ENCODE results near the gene NNT.

NNT gene

DNA sequence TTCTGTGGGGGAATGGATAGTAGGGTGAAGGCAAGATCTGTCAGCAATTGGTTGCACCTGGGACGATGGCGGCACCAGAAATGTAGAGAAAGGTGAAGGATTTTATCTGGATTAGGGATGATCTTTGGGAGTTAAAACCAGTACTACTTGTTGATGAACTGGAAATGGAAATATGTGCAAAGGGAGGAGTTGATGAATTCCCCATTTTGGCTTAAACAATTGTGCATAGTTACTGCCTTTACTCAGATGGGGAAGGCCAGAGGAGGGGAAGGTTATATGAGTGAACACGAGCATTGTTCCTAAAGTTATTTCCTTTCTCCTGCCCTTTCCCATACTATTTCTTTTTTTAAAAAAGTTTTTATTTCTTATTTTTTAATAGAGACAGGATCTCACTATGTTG is 19.1 kb downstream of the NNT start:
- Histone ChIP-seq H3K9me3 (ENCODE audit: control extremely low read depth in 1 of 5, control insufficient read depth in 4 of 5, insufficient read depth in 2 of 5, low read depth in 1 of 5, low read length in 4 of 5) (no peaks in the 10 kb centered on the region), H3K27me3 (replicated peaks in 2 of 5; ENCODE audit: control insufficient read depth in 4 of 5, insufficient read depth in 5 of 5, low read length in 4 of 5) (no peaks in the 10 kb centered on the region), H3K4me1 (ENCODE audit: control extremely low read depth in 1 of 4, control insufficient read depth in 4 of 4, insufficient read depth in 4 of 4, low read length in 3 of 4) (no peaks in the 10 kb centered on the region), H3K27ac (ENCODE audit: insufficient read depth in 1 of 2, low read depth in 1 of 2, low read length in 2 of 2, poor library complexity in 1 of 2, severe bottlenecking in 2 of 2) (no peak overlapping the region), H3K4me3 (ENCODE audit: control insufficient read depth in 1 of 7, extremely low read depth in 1 of 7, insufficient read depth in 4 of 7, low read depth in 2 of 7, low read length in 6 of 7) (no peak overlapping the region), H3K36me3 (ENCODE audit: control insufficient read depth in 4 of 4, insufficient read depth in 4 of 4, low read length in 3 of 4) (peaks cover 4 to 58% (median 30%) of the 10 kb centered on the region in 4 experiments)
- CTCF ChIA-PET = interaction anchor here (5.8 kb wide), 1 partner anchor 9 kb away, joined by 27 read pairs; no protein-coding TSS in a partner anchor
- DNase-seq = no peak
- 100% methylated on average over 2 of the region's 3 CpGs for WGBS (ENCODE audit: insufficient coverage)
- POLR2A ChIA-PET = no interaction called here

DNA sequence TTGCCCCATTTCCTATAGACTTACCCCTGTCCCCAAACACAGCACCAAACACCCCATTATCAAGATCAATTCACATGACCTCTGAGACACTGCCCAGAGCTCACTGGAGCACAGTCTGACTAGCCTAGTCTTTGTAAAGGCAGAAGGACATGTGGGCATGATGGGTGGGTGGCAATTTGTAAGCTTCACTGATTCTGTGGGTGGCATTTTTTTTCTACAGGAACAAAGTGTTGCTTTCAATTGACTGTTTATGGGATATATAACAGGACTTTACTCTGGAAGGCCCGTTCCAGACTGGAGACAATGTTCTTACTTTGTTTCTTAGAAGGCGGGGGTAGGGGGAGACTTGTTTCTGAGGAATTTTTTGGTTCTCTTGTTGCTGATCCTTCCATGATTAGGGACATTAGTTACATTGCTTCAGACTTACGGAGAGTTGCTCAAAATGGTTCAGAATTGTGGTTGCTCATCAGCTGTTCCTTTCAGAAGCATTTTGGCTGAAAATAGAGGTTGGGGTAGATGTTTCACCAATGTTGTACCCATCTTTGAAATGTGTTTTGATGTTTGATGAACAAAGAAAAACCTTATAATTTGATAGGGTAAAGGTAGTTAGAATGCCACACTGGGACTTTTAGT is 20.2 kb downstream of the NNT start:
- Histone ChIP-seq H3K27ac (ENCODE audit: insufficient read depth in 1 of 2, low read depth in 1 of 2, low read length in 2 of 2, poor library complexity in 1 of 2, severe bottlenecking in 2 of 2) (no peak overlapping the region), H3K27me3 (replicated peaks in 2 of 5; ENCODE audit: control insufficient read depth in 4 of 5, insufficient read depth in 5 of 5, low read length in 4 of 5) (no peaks in the 10 kb centered on the region), H3K4me3 (ENCODE audit: control insufficient read depth in 1 of 7, extremely low read depth in 1 of 7, insufficient read depth in 4 of 7, low read depth in 2 of 7, low read length in 6 of 7) (no peak overlapping the region), H3K36me3 (ENCODE audit: control insufficient read depth in 4 of 4, insufficient read depth in 4 of 4, low read length in 3 of 4) (peaks cover 2 to 60% (median 23%) of the 10 kb centered on the region in 4 experiments), H3K9me3 (ENCODE audit: control extremely low read depth in 1 of 5, control insufficient read depth in 4 of 5, insufficient read depth in 2 of 5, low read depth in 1 of 5, low read length in 4 of 5) (no peaks in the 10 kb centered on the region), H3K4me1 (ENCODE audit: control extremely low read depth in 1 of 4, control insufficient read depth in 4 of 4, insufficient read depth in 4 of 4, low read length in 3 of 4) (no peaks in the 10 kb centered on the region)
- WGBS (ENCODE audit: insufficient coverage) = 100% methylated on average over 3 of the region's 3 CpGs
- ChIA-PET CTCF (interaction anchor here (0.8 to 5.8 kb wide), 3 partner anchors 8 to 23 kb away, joined by 3 to 27 read pairs (median 3); no protein-coding TSS in a partner anchor), POLR2A (no interaction called here)
- DNase-seq = no peak

DNA sequence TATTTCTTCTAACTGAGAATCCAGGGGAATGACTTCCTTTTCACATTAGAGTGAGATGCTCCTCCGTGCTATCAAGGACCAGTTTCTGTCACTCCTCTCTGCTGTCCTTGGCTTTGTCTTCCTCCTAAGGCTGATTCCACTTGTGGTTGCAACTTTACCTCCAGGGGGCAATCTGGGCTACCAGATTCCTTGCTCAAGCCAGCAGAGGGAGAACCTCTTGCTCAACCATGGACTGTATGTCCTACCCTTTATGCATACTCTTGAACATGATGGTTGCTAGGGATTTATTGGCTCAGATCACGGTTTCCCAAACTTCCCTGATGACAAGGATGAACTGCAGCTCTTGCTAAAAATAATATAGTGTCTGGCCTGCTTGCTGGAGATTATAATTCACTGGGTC is 24.0 kb downstream of the NNT start:
- Histone ChIP-seq H3K9me3 (ENCODE audit: control extremely low read depth in 1 of 5, control insufficient read depth in 4 of 5, insufficient read depth in 2 of 5, low read depth in 1 of 5, low read length in 4 of 5) (no peaks in the 10 kb centered on the region), H3K36me3 (ENCODE audit: control insufficient read depth in 4 of 4, insufficient read depth in 4 of 4, low read length in 3 of 4) (peaks cover 2 to 51% (median 15%) of the 10 kb centered on the region in 4 experiments), H3K4me3 (ENCODE audit: control insufficient read depth in 1 of 7, extremely low read depth in 1 of 7, insufficient read depth in 4 of 7, low read depth in 2 of 7, low read length in 6 of 7) (no peak overlapping the region), H3K27me3 (replicated peaks in 2 of 5; ENCODE audit: control insufficient read depth in 4 of 5, insufficient read depth in 5 of 5, low read length in 4 of 5) (no peaks in the 10 kb centered on the region), H3K4me1 (ENCODE audit: control extremely low read depth in 1 of 4, control insufficient read depth in 4 of 4, insufficient read depth in 4 of 4, low read length in 3 of 4) (no peaks in the 10 kb centered on the region), H3K27ac (ENCODE audit: insufficient read depth in 1 of 2, low read depth in 1 of 2, low read length in 2 of 2, poor library complexity in 1 of 2, severe bottlenecking in 2 of 2) (no peak overlapping the region)
- POLR2A ChIA-PET = no interaction called here
- WGBS (ENCODE audit: insufficient coverage) = 100% methylated on average over 2 of the region's 2 CpGs
- CTCF ChIA-PET = interaction anchor here (0.9 to 1.4 kb wide), 2 partner anchors 22 to 23 kb away, joined by 3 read pairs; no protein-coding TSS in a partner anchor
- peak; percentile 69 to 72 (median 71) for DNase-seq

DNA sequence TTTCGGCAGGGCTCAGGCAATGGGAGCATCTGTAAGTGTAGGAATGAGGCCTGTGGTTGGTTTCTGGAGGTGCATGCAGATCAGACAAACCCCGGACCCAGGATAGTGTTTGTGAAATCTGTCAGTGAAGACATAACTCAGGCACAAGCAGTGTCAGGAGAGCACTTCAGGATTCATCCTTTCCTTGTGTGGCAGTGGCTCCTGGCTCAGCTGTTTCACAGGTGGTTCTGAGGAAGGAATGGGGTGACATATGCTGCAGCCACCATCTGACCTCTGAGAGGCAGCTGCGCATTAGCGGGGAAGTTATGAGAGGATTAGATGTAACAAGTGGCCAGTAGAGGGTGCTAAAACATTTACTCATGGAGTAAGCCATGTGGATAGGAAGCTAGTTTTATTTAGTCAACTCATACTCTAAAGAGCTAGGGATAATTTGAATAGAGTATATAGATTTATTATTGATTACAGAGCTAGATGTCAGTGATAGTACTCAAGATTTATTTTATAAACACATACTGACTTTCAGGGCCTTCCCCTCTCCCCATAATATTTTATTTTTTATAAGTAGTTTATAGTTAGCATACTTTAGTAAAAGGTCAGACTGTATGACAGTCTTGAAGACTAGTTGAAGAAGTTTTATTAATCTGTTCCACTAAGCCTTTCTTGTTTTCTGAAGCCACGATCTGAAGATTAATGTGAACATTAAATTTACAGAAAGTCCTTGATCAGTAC is 28.4 kb downstream of the NNT start:
- Histone ChIP-seq H3K9me3 (ENCODE audit: control extremely low read depth in 1 of 5, control insufficient read depth in 4 of 5, insufficient read depth in 2 of 5, low read depth in 1 of 5, low read length in 4 of 5) (no peaks in the 10 kb centered on the region), H3K4me1 (ENCODE audit: control extremely low read depth in 1 of 4, control insufficient read depth in 4 of 4, insufficient read depth in 4 of 4, low read length in 3 of 4) (no peaks in the 10 kb centered on the region), H3K27me3 (replicated peaks in 2 of 5; ENCODE audit: control insufficient read depth in 4 of 5, insufficient read depth in 5 of 5, low read length in 4 of 5) (no peaks in the 10 kb centered on the region), H3K4me3 (ENCODE audit: control insufficient read depth in 1 of 7, extremely low read depth in 1 of 7, insufficient read depth in 4 of 7, low read depth in 2 of 7, low read length in 6 of 7) (no peak overlapping the region), H3K36me3 (ENCODE audit: control insufficient read depth in 4 of 4, insufficient read depth in 4 of 4, low read length in 3 of 4) (peaks cover 13 to 69% (median 30%) of the 10 kb centered on the region in 4 experiments), H3K27ac (ENCODE audit: insufficient read depth in 1 of 2, low read depth in 1 of 2, low read length in 2 of 2, poor library complexity in 1 of 2, severe bottlenecking in 2 of 2) (peak overlapping the region in 1 of 2 experiments; percentile 40)
- ChIA-PET POLR2A (no interaction called here), CTCF (interaction anchor here (0.7 to 4.0 kb wide), 16 partner anchors 8 to 701 kb away, joined by 3 to 29 read pairs (median 4); no protein-coding TSS in a partner anchor)
- 77% methylated on average over 5 of the region's 5 CpGs for WGBS (ENCODE audit: insufficient coverage)
- DNase-seq = peak; percentile 72 to 86 (median 84)

DNA sequence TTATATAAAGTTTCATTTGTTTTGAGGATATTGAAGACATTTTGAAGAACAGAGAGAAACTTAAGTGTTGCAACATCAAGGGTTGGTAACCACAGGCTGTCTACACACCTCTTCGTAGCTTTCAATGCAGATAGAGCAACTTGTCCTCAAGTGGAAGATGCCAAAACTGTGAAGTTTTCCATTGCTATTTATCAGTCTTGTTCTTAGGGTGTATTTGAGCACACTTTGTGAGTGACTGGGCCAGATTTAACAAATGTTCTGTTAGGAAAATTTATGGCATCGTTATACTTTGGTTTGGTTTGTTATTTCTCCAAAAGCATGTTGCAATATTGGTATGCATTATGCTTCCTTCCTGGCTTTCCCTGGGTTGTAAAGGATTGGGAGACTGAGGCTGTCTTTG is 31.6 kb downstream of the NNT start:
- ChIA-PET POLR2A (no interaction called here), CTCF (interaction anchor here (0.5 kb wide), 1 partner anchor 13 kb away, joined by 4 read pairs; no protein-coding TSS in a partner anchor)
- no peaks in the 10 kb centered on the region for H3K9me3 ChIP-seq (ENCODE audit: control extremely low read depth in 1 of 5, control insufficient read depth in 4 of 5, insufficient read depth in 2 of 5, low read depth in 1 of 5, low read length in 4 of 5)
- H3K36me3 ChIP-seq (ENCODE audit: control insufficient read depth in 4 of 4, insufficient read depth in 4 of 4, low read length in 3 of 4) = peaks cover 14 to 66% (median 26%) of the 10 kb centered on the region in 4 experiments
- 83% methylated on average over 2 of the region's 2 CpGs for WGBS (ENCODE audit: insufficient coverage)
- no peak for DNase-seq
- H3K27ac ChIP-seq (ENCODE audit: insufficient read depth in 1 of 2, low read depth in 1 of 2, low read length in 2 of 2, poor library complexity in 1 of 2, severe bottlenecking in 2 of 2) = no peak overlapping the region
- H3K27me3 ChIP-seq (replicated peaks in 2 of 5; ENCODE audit: control insufficient read depth in 4 of 5, insufficient read depth in 5 of 5, low read length in 4 of 5) = no peaks in the 10 kb centered on the region
- H3K4me3 ChIP-seq (ENCODE audit: control insufficient read depth in 1 of 7, extremely low read depth in 1 of 7, insufficient read depth in 4 of 7, low read depth in 2 of 7, low read length in 6 of 7) = no peak overlapping the region
- H3K4me1 ChIP-seq (ENCODE audit: control extremely low read depth in 1 of 4, control insufficient read depth in 4 of 4, insufficient read depth in 4 of 4, low read length in 3 of 4) = peaks cover 0 to 2% (median under 1%) of the 10 kb centered on the region in 4 experiments

DNA sequence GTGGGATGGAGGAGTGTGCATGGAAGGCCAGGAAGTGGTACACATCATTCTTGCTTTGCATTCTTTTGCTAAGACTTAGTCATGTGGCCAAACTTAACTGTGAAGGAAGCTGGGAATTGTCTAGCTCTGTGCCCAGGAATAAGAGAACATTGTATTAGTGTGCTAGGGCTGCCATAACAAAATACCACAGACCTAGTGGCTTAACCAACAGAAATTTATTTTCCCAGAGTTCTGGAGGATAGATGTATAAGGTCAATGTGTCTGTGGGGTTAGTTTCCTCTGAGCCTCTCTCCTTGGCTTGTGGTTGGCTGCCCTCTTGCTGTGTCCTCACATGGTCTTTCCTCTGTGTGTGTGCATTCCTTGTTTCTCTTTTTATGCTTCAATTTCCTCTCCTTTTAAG is 32.4 kb downstream of the NNT start:
- Histone ChIP-seq H3K9me3 (ENCODE audit: control extremely low read depth in 1 of 5, control insufficient read depth in 4 of 5, insufficient read depth in 2 of 5, low read depth in 1 of 5, low read length in 4 of 5) (no peaks in the 10 kb centered on the region), H3K27me3 (replicated peaks in 2 of 5; ENCODE audit: control insufficient read depth in 4 of 5, insufficient read depth in 5 of 5, low read length in 4 of 5) (no peaks in the 10 kb centered on the region), H3K4me3 (ENCODE audit: control insufficient read depth in 1 of 7, extremely low read depth in 1 of 7, insufficient read depth in 4 of 7, low read depth in 2 of 7, low read length in 6 of 7) (no peak overlapping the region), H3K36me3 (ENCODE audit: control insufficient read depth in 4 of 4, insufficient read depth in 4 of 4, low read length in 3 of 4) (peaks cover 14 to 67% (median 25%) of the 10 kb centered on the region in 4 experiments), H3K4me1 (ENCODE audit: control extremely low read depth in 1 of 4, control insufficient read depth in 4 of 4, insufficient read depth in 4 of 4, low read length in 3 of 4) (peaks cover 0 to 2% (median under 1%) of the 10 kb centered on the region in 4 experiments), H3K27ac (ENCODE audit: insufficient read depth in 1 of 2, low read depth in 1 of 2, low read length in 2 of 2, poor library complexity in 1 of 2, severe bottlenecking in 2 of 2) (no peak overlapping the region)
- ChIA-PET CTCF (interaction anchor here (0.5 to 1.0 kb wide), 2 partner anchors 10 to 14 kb away, joined by 3 to 4 read pairs; no protein-coding TSS in a partner anchor), POLR2A (no interaction called here)
- DNase-seq = no peak

DNA sequence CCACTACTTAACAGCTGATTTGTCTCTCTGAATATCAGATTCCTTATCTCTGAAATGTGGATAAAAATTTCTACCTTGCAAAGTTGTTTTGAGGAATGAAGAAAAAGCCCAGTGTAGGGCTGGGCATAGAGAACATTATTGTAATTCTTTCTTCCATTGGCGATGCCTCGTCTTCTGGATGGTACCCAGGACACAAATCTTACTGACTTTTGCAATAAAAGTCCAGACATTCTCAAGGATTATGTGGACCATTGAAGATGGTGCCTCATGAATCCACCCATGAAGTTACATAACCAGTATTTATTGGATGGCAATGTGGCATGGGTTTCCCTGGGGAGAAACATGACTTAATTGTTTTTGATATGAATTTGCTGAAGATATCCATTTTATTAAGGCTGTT is 33.1 kb downstream of the NNT start:
- CTCF ChIA-PET = interaction anchor here (1.0 to 1.4 kb wide), 2 partner anchors 9 to 11 kb away, joined by 3 read pairs; no protein-coding TSS in a partner anchor

More for the DNA sequence above, 33.1 kb downstream of the NNT start:
- Histone ChIP-seq H3K4me1 (ENCODE audit: control extremely low read depth in 1 of 4, control insufficient read depth in 4 of 4, insufficient read depth in 4 of 4, low read length in 3 of 4) (peaks cover 0 to 2% (median under 1%) of the 10 kb centered on the region in 4 experiments), H3K27ac (ENCODE audit: insufficient read depth in 1 of 2, low read depth in 1 of 2, low read length in 2 of 2, poor library complexity in 1 of 2, severe bottlenecking in 2 of 2) (no peak overlapping the region), H3K36me3 (ENCODE audit: control insufficient read depth in 4 of 4, insufficient read depth in 4 of 4, low read length in 3 of 4) (peaks cover 14 to 61% (median 25%) of the 10 kb centered on the region in 4 experiments), H3K27me3 (replicated peaks in 2 of 5; ENCODE audit: control insufficient read depth in 4 of 5, insufficient read depth in 5 of 5, low read length in 4 of 5) (no peaks in the 10 kb centered on the region), H3K4me3 (ENCODE audit: control insufficient read depth in 1 of 7, extremely low read depth in 1 of 7, insufficient read depth in 4 of 7, low read depth in 2 of 7, low read length in 6 of 7) (no peak overlapping the region), H3K9me3 (ENCODE audit: control extremely low read depth in 1 of 5, control insufficient read depth in 4 of 5, insufficient read depth in 2 of 5, low read depth in 1 of 5, low read length in 4 of 5) (no peaks in the 10 kb centered on the region)
- DNase-seq = no peak
- 100% methylated on average over 2 of the region's 2 CpGs for whole genome bisulfite sequencing (ENCODE audit: insufficient coverage)
- POLR2A ChIA-PET = no interaction called here

Measured in common myeloid progenitor, CD34-positive (primary cell).